ENCODE results near the gene SMURF2.

SMURF2 gene

GRCh38 chr17:64658931-64659330 is 3.2 kb downstream of the SMURF2 start:
- no peak overlapping the region for H3K4me3 ChIP-seq (ENCODE audit: low read depth, low read length)
- no peak for TF ChIP-seq CTCF (IDR thresholded peaks at IDR 0.05; ENCODE audit: low read depth, low read length)
- H3K27me3 ChIP-seq, result no peaks in the 10 kb centered on the region
- H3K36me3 ChIP-seq, result no peaks in the 10 kb centered on the region
- H3K4me1 ChIP-seq, result no peaks in the 10 kb centered on the region; the same call in 1 of the 2 replicates
- DNase-seq, result no peak
- H3K9me3 ChIP-seq, result no peaks in the 10 kb centered on the region

- no peak for TF ChIP-seq CTCF (IDR thresholded peaks at IDR 0.05; ENCODE audit: low read depth, low read length)
- no peak for DNase-seq
- Histone ChIP-seq H3K36me3 (no peaks in the 10 kb centered on the region), H3K27me3 (no peaks in the 10 kb centered on the region), H3K4me1 (no peaks in the 10 kb centered on the region; the same call in 1 of the 2 replicates), H3K9me3 (no peaks in the 10 kb centered on the region), H3K4me3 (ENCODE audit: low read depth, low read length) (no peak overlapping the region)
Measured at GRCh38 chr17:64657610-64658125, 4.4 kb downstream of the SMURF2 start.

GRCh38 chr17:64655704-64656103 is 6.4 kb downstream of the SMURF2 start:
- Histone ChIP-seq H3K4me1 (no peaks in the 10 kb centered on the region), H3K4me3 (ENCODE audit: low read depth, low read length) (no peak overlapping the region), H3K27me3 (no peaks in the 10 kb centered on the region), H3K9me3 (no peaks in the 10 kb centered on the region), H3K36me3 (no peaks in the 10 kb centered on the region)
- no peak for DNase-seq
- TF ChIP-seq CTCF (IDR thresholded peaks at IDR 0.05; ENCODE audit: low read depth, low read length), result no peak

GRCh38 chr17:64653985-64654355 is 8.1 kb downstream of the SMURF2 start:
- Histone ChIP-seq H3K9me3 (no peaks in the 10 kb centered on the region), H3K4me1 (no peaks in the 10 kb centered on the region; the same call in 1 of the 2 replicates), H3K27me3 (no peaks in the 10 kb centered on the region), H3K4me3 (ENCODE audit: low read depth, low read length) (no peak overlapping the region), H3K36me3 (no peaks in the 10 kb centered on the region)
- no peak for DNase-seq
- TF ChIP-seq CTCF (IDR thresholded peaks at IDR 0.05; ENCODE audit: low read depth, low read length), result no peak

- no peak for DNase-seq
- Histone ChIP-seq H3K27me3 (no peaks in the 10 kb centered on the region), H3K4me3 (ENCODE audit: low read depth, low read length) (no peak overlapping the region), H3K4me1 (peaks cover under 1% of the 10 kb centered on the region; the same call in 1 of the 2 replicates), H3K9me3 (no peaks in the 10 kb centered on the region), H3K36me3 (no peaks in the 10 kb centered on the region)
- TF ChIP-seq CTCF (IDR thresholded peaks at IDR 0.05; ENCODE audit: low read depth, low read length), result no peak
Measured at GRCh38 chr17:64653325-64653984, 8.7 kb downstream of the SMURF2 start.

GRCh38 chr17:64651889-64652288 is 10.2 kb downstream of the SMURF2 start:
- Histone ChIP-seq H3K4me1 (peaks cover 2% of the 10 kb centered on the region; the same call in 1 of the 2 replicates), H3K4me3 (ENCODE audit: low read depth, low read length) (no peak overlapping the region), H3K36me3 (no peaks in the 10 kb centered on the region), H3K9me3 (no peaks in the 10 kb centered on the region), H3K27me3 (no peaks in the 10 kb centered on the region)
- no peak for TF ChIP-seq CTCF (IDR thresholded peaks at IDR 0.05; ENCODE audit: low read depth, low read length)
- DNase-seq, result no peak
